GM21367 (cell line): Measurements from ENCODE around the gene OMA1.
"Not testable (repeated sequence)": the region's sequence is repeated elsewhere in the genome, so short reads cannot be mapped to it uniquely, and the experiment has no call there.

Source experiments
- ATAC-seq: cut with Tn5 transposase; IDR thresholded peaks from one replicate; pipeline ENCODE4 v1.9.1; 2021; ENCODE audit not compliant: unreplicated experiment

The OMA1 gene

DNA sequence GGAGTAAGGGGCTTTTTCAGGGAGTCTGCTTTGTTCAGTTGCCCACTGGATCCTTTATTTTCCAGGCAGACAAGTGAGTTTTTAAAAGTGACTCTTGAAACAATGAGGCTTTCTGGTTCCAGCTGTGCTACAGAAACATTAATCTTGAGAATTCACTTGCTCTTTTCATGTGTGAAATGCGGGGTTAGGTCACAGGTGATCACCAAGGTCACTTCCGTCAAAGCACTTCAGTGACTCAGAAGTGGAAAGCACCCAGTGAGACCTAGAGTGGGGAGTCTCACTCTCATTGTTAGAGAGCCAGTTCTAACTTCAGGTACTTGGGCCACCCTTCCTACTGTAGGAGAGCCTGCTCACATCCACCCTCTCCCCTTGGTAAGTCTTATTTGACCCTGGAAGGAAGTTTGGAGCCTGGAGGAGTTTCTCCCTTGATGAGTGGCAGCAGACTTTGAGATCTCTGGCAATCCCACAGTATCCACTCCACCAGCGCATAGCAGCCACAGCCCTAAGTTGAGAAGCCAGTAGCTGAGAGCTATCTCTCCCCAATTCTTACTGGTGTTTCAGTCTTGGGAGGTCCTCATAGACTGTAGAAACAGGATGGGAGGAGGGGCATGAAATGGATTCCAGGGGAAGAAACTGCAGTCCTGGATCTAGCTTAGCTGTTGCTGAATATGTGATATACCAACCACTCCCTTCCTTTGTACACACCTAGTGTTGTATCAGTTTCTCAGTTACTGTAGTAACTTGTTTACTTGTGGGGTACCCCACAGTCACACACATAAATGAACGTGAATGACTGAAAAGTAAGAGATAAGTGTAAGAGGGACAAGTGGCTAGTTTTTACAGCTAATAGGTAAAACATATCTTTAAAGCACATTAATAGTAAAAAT lies 27.4 kb upstream of the OMA1 start:
- peak; percentile 93 for ATAC-seq

DNA sequence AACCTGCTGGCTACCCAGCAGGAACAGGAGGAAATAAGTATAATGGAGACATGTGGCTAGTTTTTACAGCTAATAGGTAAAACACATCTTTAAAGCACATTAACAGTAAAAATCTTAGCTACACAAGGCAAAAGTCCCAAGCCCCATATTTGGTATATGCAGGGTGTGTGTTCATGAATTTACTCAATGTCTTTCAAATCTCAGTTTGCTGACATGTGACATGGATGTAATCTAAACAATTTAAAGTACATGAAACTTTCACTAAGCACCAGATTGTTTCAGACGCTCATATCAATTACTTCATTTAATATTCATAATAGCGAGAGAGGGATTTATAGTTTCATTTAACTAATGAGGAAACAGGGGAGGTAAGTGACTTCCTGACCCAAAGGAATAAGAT lies 26.6 kb upstream of the OMA1 start:
- ATAC-seq, result no peak

DNA sequence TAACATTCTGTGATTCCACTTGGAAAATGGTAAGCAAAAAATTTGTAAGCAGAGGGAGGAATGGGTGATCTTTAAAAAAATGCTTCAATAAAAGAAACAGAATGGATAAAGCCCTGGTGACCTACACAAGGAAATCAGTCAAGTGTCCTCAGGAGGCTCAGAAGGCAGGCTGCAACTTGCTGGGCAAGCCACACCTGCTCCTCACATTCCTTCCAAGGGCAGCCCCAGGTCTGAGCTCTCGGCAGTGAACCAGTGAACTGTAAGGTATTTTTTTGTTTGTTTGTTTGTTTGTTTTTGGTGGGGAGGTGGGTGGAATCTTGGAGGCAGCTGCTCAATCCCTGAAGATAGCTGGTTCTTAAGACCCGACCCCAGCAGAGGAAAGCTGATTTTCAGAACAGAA lies 26.2 kb upstream of the OMA1 start:
- no peak for ATAC-seq

DNA sequence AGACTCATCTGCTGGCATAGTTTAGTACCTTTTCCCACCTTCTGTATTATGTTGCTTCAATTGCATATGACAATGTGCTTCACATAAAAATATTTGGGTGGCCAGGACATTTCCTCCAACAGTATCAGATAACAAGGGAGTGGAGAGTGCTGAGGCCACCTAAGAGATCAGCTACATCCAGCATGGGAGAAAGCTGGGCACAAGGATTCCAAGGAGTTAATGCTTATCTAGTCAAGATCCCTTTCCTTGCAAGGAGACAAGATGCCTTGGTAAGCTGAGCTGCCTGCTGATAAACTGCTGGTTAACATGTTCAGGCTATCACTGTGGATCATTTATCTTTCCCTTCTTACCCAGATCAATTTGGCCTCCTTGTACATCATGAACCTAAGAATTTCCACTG lies 25.1 kb upstream of the OMA1 start:
- ATAC-seq, result no peak

DNA sequence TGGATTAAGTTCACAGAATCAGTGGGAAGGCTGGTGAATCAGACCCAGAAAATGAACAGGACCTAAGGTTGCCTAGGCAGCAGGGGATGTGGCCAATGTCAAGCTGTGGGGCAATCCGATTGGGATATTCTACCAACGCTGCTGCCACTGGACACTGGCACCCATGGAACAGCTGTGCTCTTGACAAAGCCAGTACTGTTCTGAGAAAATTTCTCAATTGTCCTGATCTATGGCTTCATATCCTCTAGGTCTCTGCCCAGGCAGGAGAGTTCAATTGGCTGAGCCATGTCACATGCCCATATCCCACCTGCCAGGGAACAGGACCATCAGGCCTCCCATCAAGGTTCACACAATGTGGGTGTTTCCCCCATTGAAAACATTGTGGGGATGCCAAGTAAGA lies 24.3 kb upstream of the OMA1 start:
- ATAC-seq, result no peak

DNA sequence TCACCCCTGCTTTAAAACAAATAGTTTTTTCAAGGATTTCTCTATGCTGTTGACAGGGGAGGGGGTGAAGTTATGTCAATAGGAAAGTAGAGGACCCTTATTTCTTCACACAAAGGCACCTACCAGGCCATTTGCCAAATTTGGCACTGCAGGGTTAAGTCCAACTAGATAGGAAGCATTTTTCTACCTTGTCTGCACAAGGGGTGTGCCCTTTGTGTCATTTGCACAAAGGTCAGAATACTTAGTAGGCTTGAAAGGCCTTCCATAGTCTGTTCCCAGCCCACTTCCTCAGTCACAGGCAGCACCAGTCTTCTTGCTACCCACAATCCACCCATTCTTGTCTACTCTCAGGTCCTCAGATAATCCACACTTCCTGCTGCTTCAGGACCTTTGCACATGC lies 23.6 kb upstream of the OMA1 start:
- ATAC-seq, result no peak

DNA sequence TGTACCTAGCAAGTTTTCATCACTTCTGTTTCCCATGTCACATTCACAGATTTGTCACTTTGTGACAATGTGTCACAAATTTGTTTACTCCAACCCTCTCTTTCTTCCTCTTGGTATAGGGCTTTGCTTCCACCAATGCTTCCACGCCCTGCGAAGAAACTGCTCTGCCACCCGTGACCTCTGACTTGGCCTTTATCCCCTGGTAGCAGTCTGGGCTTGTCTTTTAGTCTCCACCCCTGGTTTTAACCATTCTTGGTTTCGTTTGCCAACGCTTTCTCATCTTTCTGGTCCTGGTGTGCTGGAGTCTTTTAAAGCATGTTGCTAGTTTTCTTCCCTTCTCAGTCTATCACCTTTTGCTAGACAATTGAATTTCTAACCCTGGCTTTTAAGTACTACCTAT lies 22.4 kb upstream of the OMA1 start:
- no peak for ATAC-seq

DNA sequence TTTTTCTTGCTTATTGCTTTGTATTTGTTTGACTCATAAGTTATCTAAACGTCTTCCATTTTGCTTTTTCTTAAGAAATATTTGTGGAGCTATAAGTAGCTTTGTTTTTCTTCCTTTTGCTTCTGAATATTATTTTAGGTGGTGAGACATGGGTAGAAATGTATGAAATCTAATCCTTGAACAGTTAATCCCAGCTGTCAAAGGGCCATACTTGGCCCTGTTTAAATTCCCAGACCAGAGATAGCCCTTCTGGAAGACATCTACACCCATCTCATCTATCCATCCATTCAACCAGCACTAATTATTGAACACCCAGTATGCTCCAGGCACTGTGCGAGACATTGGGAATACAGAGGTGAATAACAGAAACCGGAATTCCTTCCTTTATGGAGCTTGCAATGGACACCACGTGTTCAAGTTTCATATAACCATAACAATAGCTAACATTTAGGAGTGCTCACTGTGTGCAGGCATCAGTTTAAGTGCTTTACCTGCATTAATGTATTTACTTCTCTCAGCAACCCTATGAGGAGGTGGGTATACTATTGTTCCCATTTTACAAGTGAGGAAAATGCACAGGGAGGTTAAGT lies 21.8 kb upstream of the OMA1 start:
- no peak for ATAC-seq

DNA sequence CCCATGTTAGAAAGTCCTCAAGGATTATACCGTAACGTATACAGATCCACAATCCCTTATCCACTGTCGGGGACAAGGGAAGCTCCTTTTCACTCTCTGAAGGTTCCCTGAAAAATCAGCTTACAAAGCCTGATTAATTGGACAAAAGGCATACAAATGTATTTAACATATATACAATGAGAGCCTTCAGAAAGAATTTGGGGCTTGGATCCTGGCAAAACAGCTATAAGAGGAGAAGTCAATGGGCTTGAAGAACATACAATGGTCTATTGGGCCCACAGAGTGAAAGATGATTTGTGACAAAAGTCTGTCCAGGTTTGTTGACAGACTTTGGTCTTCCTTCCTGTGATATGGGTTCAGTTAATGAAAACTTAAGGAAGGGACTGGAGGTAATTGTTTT lies 19.8 kb upstream of the OMA1 start:
- ATAC-seq, result no peak

DNA sequence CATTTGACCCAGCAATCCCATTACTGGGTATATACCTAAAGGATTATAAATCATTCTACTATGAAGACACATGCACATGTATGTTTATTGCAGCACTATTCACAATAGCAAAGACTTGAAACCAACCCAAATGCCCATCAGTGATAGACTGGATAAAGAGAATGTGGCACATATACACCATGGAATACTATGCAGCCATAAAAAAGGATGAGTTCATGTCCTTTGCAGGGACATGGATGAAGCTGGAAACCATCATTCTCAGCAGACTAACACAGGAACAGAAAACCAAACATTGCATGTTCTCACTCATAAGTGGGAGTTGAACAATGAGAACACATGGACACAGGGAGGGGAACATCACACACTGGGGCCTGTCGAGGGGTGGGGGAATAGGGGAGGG lies 17.2 kb upstream of the OMA1 start:
- not testable (repeated sequence) for ATAC-seq

DNA sequence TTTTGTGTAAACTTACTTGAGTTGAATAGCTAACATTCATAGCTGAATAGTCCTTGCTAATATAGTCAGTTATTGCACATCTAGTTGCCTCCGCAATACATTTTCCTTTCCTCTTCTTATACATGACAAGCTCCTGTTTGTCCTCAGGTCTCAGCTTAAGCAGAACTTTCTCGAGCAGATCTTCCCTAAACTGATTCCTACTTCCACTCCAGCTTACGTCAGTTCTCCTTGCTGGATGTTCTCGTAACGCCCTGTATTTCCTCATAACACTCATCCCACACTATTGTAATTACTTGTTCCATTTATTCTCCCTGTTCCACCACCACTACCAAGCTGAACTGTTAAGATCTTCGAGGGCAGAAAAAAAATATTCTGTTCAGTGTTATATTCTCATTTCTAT lies 15.1 kb upstream of the OMA1 start:
- ATAC-seq, result no peak

DNA sequence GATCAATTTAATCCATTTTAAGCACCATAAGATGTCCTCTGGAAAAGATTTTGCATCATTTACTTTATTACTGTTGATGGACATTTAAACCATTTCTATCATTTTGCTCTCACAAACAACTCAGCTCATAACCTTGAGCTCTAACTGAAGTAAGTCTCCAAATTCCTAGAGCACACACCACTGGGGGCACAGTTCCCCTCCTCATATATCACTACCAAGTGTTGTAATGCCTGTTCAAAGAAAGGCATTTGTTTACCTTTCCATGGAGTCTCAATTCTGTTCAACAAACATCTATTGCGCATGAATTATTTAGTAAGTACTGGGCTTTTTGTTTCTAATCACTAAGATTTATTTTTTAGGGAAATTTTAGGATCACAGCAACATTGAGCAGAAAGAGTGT lies 8.9 kb upstream of the OMA1 start:
- no peak for ATAC-seq

DNA sequence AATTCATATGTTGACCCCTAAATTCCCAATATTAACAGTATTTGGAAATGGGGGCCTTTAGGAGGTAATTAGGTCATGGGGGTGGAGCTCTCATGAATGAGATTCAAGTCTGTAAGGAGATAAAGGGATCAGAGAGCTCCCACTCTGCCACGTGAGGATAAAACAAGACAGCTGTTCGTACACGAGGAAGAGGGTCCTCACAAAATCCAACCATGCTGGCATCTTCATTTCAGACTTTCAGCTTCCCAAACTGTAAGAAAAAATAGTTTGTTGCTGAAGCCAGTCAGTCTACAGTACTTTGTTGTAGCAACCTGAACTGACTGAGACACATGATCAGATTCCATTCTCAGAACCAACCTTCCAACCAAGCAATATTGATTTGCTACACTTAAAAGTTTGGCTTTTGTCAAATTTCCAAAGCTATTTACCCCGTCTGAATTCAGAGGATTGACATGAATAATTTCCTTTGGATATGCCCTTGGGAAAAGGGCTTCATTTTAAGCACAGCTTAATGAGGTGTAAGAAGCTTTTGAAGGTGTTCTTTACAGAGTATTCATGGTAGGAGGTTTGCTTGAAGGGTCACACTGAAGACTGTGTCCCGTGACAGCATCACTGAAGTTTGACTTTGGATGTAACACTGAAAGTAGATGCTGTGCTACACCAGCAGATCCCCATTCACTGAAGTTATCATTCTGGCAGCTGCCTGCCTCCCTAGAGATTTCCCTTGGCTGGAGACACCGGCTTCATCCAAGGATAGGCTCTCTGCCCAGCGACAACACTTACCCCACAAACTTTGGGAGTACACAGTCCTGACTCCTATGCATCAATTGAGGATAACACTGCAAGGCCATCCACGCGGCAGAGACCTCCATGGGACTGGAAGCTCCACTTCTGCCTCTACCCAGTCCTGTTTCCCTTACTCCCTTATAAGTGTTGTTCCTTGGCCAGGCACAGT lies 4.9 kb upstream of the OMA1 start:
- ATAC-seq, result no peak

DNA sequence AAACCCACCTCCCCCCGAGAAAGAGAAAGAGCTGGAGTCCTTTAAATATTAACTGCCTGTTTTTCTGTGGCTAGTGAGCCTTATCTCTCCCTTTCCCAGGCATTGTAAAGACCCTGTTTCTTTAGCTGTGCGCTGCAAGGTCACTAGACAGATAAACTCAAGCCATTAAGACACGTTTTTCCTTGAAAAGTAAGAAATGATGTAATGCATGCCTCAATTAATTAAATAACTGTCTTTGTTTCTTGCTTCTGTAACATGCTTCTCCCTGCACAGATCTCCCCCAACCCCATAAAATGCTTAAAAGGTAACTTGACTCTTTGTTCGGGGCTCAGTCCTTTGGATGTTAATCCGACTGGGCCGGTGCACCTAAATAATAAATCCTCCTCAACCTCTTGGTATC lies 2.8 kb upstream of the OMA1 start:
- not testable (repeated sequence) for ATAC-seq

DNA sequence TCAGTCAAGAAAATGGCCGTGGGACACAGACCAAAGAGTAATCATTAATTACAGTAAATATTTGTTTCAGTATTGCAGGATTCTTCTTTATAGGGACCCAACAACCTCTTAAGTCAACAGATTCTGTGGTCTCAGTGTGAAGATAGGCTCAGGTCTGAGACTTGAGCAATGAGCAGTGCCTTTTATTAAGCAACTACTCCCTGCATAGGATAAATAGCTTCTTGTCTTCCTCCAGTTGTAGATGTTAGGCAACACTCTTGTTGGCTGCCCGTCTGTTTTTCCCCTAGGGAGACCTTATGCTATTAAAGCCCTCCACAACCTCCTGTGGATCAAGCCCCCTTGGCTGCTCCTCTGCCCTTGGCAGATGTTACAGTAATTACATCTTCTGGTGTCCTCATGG lies 1.8 kb upstream of the OMA1 start:
- ATAC-seq, result no peak

DNA sequence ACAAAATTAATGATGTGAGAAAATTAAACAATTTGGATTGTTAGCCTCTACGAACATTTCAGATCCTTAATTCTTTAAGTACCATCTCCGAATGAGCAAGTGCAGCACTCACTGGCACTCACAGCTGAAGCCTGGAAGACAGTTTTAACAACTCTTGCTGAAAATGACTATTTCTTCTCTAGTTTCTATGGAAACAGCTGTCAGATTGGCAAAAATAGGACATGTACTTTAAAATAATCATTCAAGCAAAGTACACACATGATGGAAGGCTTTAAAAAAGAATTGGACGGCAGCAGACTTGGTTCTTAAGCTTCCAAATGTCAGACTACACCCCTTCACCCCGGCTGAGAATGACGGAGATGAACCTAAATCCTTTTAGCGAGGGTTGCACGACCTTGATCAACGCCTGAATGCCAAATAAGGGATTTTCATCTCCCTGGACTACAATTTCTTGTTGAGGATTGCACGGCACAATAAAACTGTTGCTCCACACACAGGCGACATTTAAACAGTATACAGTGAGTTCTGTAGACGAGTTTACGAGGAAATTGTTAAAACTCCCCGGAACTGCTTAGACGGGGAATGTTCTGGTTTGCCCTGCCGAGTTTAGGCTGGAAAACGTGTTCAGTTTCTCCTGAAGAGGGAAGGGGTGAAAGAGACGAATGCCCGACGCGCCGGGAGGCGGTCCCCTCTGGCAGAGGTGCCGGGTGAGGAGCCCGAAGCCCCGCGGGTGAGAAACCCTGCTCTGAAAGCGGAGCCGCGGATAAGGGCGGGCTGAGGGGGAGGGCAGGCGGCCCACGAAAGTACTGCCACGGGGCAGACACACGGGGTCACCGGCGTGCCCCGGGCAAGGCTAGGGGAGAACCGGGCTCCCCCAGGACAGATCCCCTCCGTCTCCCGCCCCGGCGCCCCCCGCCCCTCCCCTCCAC lies 671 bp downstream of the OMA1 start:
- ATAC-seq, result peak; percentile 41

DNA sequence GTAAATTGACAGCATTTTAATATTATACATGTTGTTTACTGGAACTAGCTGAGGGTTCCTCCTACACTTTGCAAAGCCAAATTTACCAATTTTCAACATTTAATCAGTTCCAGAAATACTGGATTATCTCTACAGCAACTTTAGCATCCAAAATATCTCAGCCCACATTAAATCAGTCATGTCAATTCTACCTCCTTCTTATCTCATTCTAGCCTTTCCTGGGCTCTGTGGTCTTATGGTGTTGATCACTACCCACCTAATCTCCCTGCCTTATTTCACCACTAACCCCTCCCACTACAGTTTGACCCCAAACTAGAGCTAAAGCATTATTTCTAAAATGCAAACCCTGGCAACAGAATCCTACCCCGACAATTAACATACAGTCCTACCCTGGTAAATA lies 3.3 kb downstream of the OMA1 start:
- no peak for ATAC-seq

DNA sequence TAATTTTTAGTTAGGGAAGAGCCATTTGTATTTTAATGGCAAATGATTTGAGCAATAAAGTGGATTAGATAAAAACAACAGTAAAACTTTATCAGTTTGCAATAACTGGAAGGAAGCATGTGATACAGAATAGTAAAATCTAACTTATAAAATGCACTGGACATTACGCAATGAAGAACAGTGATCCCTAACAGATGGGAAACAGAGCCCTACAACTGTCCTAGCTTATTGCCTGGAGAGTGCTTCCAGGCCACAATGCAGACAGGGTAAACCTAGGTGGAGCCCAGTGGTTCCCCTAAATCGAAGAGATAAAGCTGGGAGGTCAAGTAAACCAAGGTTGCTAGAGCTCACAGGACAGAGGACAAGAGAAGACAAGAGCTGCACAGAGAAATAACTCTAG lies 7.0 kb downstream of the OMA1 start:
- ATAC-seq, result no peak

DNA sequence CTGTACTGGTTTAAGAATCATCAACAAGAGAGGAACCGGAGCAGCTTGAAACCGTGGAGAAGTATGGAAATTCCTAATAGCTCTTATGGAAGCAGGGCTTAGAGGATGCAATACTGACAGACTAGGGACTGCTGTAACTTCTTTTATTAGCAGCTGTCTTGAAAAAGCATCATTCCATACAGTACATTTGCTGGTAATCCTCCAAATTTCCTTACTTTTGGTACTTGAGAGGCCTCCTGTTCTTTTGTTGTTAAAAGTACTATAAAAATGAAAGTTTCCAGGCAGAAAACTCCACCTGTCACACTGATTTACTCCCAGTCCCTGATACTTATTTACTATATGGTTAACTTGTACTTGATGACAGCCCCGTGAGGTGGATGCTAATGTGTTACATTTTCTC lies 7.7 kb downstream of the OMA1 start:
- no peak for ATAC-seq

DNA sequence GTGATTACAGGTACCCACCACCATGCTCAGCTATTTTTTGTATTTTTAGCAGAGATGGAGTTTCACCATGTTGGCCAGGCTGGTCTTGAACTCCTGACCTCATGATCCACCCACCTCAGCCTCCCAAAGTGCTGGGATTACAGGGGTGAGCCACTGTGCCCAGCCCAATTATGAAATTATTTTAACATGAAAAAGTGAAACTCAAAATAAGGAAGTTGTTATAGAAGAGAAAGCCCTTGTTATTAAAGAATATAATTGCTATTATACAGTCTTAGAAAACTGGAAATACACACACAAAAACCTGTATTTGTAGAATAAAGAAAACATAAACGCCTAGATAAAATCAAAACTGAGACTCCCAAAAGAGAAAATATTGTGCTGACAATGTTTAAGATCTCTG lies 14.7 kb downstream of the OMA1 start:
- ATAC-seq, result not testable (repeated sequence)

DNA sequence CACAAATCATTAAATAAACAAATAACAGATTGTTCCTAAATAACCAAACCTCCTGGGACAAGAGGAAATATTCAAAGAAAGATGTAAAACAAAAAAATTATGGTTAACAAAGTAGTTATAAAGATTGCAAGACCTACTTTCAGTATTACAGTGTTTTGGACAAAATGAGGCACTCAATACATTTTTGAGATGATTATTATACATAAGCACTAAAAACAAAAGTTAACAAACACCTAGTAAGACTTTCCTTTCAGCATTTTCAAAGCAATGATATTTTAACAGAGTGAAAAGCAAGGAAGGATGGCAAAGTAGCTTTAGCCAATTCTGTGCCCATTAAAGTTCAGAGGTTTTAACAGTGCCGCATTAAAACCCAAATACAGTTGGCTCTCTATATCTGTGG lies 17.2 kb downstream of the OMA1 start:
- no peak for ATAC-seq
